Stimulated activated CD8-positive, alpha-beta memory T cell treated with anti-CD3 and anti-CD28 coated beads, Interleukin-12 subunit alpha, Interleukin-12 subunit beta, amount 100 ng/mL, for 4 hours (primary cell): Measurements from ENCODE around the gene SHB.

Experiments used
- DNase-seq: peaks from one replicate; pipeline ENCODE4 v3.0.0-alpha.2; 2020; ENCODE audit warnings: low read depth

The SHB gene, protein sequence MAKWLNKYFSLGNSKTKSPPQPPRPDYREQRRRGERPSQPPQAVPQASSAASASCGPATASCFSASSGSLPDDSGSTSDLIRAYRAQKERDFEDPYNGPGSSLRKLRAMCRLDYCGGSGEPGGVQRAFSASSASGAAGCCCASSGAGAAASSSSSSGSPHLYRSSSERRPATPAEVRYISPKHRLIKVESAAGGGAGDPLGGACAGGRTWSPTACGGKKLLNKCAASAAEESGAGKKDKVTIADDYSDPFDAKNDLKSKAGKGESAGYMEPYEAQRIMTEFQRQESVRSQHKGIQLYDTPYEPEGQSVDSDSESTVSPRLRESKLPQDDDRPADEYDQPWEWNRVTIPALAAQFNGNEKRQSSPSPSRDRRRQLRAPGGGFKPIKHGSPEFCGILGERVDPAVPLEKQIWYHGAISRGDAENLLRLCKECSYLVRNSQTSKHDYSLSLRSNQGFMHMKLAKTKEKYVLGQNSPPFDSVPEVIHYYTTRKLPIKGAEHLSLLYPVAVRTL

DNA sequence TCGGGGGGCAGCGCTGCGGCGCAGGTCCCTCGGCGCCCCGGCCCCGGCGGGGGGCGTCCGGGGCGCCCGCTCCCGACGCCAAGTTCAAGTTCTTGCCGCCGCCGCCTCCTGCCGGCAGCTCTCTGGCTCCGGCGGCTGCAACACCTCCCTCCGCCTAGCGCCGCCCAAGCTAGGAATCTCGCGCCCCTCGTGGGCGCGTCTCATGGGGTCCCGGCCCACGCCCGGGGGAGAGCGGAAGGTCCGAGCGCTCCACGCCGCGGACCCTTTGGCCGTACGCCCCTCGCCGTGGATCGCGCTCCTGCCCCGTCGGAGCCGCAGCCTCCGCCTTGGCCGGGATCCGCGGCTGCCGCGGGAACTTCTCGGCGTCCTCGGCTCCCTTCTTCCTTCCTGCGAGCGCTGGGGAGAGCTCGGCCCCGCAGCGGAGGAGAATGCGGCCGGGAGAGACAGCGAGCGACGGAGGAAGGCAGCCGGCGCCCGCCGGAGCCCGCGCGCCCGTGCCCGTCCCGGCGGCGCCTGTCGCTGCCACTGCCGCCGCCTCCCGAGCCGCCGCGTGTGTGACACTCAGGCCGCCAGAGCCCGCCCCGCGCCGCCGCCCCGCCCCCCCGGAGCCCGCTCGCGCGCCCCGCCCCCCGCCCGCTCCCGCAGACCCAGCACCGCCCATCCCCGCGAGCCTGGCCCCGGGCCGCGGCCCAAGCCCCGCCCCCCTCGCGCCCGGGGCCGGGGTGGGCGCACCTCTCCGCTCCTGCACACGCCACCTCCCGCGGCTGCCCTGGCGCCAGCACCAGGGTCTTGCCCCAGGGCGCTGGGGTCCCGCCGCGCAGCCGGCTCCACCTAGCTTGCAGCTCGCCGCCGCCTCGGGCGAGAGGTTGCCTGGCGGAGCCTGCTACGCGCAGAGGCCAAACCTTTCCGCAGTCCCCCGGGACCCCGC lies at the start of gene SHB:
TSS of gene SHB (minus strand) at position 527 of the 928 bp plus-strand sequence. CDS start 582 bp downstream, outside the sequence.
- peak; percentile 74 for DNase-seq

DNA sequence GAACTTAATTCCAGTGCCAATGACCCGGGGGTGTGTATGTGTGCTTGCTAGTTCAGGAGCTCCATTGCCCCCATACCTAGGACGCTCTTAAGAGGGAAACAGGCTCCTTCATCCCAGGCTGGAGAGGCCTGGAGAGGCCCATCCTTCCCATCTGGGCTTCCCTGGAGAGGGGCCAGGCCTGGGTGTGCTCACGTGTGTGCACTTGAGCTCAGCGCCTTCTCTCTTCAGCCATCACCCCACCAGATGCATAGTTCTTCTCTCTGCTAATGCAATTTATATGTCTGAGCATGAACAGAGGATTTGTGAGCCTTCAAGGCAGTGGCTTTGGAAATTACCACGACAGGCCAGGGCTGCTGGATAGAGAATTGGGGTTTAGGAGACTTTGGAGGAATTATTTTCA lies 48.6 kb upstream of the SHB start:
- no peak for DNase-seq

DNA sequence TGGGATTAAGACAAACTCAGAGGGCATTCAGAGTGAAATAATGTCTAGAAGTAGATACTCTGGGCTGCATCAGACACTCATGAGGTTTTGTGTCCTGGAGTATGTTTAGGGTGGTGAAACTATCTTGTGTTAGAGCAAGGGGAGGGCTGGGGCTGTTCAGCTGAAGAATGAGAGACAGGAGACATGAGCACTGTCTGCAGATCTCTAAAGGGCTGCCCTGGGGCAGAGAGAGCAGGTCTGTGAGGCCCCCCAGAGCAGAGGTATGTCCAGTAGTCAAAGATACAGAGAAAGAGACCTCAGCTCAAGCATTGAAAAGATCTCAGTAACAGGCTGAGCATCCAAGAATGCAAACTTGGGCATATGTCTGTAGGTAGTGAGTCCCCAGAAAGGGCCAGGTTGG lies 45.9 kb upstream of the SHB start:
- DNase-seq, result no peak

DNA sequence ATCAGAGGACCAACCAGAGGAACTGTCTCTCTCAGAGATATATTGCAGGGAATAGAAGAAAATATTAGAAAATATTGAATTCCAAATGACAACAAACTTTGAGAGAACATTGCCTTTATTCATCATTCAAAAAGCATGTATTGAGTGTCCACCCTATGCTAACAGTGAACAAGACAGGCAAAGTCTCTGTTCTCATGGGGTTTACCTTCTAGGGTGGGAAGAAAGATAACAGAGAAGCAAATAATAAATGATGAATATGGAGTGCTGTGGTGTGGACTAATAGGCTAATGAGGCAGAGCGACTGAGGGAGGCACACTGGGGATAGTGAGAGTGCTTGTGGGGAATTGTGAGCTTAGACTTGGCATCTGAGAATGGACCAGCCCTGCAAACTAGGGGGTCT lies 43.4 kb upstream of the SHB start:
- DNase-seq, result no peak

DNA sequence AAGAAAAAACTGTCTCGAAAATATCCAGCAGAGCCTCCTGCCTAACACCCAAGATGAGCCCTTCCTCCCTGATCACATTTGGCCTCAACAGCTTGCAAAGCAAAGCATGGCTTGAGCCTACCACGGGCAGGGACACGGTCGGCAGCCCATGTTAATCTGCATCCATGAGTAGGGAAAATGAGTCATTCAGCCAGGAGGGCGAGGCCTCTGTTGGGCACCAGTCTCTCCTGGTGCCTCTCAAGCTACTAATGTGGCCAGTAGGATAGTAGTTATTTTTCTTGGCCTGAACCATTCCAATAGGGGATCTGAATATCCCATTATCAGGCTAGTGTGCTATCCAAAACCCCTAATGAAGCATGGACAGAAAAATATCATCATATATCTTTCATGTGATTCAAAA lies 43.0 kb upstream of the SHB start:
- no peak for DNase-seq

DNA sequence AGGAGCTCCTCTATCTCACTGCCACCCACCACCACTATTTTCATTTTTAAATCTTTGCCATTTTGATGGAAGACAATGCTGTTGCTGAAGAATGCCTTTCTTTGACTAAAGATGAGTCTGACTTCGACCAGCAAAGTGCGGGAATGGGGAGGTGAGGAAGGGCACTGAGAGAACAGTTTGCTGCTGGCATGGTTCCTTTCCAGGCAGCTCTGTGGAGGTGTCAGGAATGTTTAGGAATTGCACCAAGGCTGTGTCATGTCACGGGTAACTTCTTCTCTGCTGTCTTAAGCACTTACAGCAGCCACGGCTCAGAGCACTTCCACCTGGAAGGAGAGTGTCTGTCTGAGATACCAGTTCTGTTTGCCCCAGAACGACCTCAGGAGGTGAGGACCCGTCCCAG lies 41.4 kb upstream of the SHB start:
- no peak for DNase-seq

DNA sequence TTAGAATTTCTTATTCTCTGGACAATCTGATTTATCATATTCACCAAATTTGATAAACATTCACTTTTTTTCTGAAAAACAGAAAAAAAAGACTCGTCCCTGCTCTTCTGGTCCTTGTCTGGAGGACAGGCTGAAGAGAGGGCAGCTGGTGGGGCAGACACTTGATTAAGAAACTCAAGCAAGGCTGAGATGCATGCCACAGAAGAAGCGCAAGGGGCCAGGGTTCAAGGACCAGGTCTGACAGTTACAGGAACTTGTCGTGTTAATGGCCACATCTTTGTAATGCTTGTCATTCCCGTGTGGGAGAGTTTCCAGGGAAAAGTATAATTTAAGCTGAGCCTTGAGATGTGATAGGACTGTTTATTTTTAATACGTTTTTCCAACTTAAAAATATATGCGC lies 40.6 kb upstream of the SHB start:
- no peak for DNase-seq

DNA sequence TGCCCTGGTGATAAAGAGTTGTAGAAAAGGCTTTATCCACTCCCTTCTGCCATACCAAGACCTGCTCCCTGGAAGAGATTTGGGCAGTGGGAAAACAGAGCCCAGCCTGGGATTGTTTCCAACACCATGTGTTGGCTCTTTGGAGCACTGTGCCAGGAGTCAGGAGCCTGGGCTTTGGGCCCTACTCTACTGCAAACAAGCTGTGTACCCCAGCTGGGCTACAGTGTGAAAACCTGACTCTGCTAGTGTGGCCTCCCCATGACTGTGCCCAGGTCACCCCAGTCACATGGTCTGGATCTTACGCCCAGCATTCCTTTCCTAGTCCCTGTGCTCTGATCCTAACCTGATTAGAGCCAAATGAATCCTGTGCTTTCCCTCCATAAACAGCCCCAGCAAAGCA lies 39.3 kb upstream of the SHB start:
- DNase-seq, result no peak

DNA sequence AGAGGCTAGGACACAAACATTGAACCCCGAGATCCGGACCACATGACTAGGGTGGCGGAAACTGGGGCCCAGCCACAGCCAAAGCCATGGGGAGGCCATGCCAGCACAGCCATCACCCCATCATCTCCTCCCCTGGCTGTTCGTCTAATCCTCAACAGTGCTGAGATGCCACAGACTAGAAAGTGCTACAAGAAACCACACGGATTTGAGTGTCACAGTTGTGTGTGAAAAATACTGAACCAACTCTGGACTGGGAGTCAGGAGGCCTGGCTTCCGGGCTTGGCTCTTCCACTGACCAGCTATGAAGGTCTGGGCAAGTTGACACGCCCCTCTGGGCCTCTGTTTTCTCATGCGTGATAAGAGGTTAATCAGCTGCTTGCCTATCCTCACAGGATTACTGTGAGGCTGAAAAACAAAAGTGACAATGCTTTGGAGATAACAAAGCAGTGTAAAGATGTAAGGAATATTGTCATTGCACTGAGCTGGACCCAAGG lies 38.8 kb upstream of the SHB start:
- DNase-seq, result no peak

DNA sequence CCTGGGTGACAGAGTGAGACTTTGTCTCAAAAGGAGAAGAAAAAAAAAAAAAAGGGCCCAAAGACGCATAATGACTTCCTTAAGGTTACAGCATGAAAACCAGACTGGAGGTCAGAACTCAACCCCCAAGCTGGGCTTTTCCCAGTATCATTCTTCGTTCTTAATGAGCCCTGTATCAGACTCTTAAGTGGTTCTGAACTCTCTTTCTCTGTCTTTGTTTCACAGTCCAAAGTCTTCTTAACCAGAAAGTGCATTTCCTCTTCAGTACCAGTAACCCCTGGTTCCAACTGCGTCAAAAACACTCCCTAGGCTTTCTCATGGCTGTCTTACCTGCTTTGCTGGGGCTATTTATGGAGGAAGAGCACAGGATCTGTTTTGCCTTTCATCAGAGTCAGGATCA lies 38.4 kb upstream of the SHB start:
- no peak for DNase-seq

DNA sequence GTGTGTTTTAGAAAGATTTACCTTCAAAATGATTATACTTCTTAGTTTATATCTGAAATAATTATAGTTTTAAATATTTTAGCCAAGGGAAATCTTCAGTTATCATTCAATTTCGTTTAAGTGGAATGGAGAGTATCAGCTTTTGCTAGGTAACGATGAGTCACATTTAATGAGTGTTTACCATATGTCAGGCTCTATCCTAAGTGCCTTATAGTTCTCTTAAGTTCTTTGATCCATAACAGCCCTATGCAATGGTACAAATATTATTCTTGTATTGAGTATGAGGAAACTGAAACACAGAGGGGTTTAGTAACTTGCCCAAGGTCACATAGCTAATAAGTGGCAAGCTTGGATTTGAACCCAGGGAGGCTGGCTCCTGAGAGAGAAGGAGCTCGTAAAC lies 37.5 kb upstream of the SHB start:
- DNase-seq, result no peak

DNA sequence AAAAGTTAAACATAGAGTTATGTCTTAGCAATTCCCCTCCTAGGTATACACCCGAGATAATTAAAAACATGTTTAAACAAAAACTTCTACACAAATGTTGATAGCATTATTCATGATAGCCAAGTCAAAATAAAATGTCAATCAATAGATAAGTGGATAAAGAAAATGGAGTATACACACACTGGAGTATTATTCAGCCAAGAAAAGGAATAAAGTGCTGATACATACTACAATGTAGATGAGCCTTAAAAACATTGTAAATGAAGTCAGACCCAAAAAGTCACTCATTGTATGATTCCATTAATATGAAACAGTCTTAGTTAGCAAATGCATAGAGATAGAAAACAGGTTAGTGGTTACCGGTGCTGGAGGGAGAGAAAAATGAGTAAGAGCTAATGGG lies 34.3 kb upstream of the SHB start:
- DNase-seq, result no peak

DNA sequence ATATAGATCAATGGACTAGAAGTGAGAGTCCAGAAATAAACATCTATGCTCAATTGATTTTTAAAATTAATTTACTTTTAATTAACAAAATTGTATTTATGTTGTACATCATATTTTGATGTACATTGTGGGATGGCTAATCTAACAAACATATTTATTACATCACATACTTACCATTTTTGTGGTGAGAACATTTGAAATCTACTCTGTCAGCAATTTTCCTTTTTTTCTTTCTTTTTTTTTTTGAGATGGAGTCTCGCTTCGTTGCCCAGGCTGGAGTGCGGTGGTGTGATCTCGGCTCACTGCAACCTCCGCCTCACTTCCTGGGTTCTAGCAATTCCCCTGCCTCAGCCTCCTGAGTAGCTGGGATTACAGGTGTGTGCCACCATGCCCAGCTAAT lies 32.4 kb upstream of the SHB start:
- DNase-seq, result no peak

DNA sequence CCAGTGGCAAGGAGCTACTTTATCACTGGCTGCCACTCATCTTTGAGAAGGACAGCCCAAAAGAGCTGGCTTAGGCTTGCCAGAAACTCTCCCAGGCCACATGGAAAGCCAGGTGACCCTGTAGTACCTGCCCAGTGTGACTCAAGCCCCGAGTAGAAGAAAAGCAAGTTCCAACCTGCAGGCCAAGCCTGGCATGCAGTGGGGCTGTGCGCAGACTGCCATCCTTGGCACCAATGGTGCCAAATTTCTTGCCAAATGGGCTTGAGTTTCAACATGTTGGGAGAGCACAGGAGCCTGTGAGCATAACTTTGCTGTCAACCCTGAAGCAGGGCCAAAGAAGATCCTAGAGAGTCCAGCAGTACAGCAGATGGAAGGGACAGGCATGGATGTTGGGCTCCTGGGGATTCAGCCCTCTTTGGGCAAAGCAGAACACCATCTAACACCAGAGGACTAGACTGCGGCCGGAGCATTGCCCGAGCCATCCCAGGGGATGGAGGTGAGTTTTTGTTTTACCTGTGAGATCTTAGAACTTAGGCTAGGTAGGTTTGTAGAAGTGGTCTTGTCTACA lies 27.3 kb upstream of the SHB start:
- no peak for DNase-seq

DNA sequence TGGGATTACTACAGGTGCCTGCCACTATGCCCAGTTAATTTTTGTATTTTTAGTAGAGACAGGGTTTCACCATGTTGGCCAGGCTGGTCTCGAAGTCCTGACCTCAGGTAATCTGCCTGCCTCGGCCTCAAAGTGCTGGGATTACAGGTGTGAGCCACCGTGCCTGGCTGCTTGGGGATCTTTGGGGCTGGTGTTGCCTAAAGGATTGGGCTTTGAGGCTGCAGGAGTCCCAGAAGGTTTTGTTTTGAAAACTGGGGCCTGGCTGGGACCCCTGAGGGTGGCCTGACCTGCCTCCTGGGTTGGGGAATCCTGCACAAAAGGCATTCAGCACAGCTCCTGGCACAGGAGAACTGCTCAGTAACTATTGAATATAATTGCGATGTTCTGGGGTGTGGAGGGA lies 25.1 kb upstream of the SHB start:
- no peak for DNase-seq

DNA sequence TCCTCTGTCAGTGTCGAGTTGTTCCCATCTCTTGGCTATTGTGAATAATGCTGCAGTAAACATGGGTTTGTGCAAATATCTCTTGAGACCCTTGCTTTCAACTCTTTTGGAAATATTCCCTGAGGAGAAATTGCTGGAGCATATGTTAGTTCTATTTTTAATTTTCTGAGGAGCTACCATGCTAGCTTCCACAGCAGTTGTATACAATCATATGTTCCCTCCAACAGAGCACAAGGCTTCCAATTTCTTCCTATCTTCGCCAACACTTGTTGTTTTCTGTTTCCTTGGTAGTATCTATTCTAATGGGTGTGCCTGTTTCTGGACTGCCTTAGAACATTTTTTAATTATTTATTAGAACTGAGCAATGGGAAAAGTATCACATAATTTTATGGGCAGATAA lies 23.6 kb upstream of the SHB start:
- DNase-seq, result no peak

DNA sequence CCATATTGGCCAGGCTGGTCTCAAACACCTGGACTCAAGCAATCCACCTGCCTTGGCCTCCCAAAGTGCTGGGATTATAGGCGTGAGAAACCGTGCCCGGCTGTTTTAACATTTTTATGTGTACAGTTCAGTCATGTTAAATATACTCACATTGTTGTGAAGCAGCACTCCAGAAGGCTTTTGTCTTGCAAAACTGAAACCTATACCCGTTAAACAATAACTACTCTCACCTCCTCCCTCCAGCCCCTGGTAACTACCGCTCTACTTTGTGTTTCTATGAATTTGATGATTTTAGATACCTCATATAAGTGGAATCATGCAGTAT lies 23.1 kb upstream of the SHB start:
- no peak for DNase-seq

DNA sequence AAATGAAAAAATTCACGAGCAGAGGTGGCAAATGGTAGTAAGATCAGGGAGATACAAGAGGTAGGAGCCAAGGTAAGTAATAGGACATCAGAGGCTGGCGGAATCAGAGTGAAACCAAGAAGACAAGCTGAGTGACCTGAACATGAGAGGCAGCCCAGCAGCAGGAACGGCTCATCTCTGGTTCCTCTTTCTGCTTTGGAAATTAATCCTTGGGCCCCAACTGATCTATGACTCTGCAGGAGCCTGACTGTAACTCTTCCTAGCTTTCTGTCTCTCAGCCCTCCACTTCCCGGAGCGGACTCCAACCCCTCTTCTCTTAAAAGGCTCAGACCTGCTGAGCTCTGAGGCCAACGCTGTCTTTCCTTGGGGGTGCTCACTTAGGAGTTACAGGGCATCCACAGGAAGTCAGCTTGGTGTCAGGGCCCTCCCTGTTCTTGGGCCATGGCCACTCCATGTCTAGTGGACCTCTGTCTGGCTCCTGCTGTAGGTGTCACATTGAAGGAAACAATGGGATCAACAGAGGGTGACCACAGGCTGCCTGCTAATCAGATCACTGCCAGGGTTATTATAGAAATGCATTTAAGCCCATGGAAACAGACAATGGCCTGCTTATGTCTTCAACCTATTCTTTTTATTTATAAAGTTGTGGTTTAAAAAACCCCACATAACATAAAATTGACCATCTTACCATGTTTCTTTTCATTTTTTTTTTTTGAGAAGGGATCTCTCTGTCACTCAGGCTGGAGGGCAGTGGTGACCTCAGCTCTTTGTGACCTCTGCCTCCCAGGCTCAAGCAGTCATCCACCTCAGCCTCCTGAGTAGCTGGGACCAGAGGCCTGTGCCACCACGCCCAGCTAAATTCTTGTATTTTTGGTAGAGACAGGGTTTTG lies 22.5 kb upstream of the SHB start:
- DNase-seq, result no peak

DNA sequence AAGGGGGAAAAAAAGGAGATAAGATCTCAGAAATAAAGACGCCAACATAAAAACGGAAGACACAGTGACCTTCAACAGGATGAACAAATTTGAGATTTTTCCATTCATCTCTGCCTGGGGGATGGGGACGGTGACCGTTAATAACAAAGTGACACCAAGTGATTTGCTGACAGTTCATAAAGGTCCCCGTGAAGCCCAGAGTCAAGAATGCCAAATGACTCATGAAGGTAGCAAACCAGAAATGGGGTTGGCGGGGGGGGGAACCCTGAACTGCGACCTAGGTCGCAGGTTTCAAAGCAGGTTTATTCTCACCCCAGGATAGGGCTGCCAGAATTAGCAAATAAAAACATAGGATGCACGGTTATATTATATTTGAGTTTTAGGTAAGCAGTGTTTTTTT lies 21.1 kb upstream of the SHB start:
- DNase-seq, result no peak

DNA sequence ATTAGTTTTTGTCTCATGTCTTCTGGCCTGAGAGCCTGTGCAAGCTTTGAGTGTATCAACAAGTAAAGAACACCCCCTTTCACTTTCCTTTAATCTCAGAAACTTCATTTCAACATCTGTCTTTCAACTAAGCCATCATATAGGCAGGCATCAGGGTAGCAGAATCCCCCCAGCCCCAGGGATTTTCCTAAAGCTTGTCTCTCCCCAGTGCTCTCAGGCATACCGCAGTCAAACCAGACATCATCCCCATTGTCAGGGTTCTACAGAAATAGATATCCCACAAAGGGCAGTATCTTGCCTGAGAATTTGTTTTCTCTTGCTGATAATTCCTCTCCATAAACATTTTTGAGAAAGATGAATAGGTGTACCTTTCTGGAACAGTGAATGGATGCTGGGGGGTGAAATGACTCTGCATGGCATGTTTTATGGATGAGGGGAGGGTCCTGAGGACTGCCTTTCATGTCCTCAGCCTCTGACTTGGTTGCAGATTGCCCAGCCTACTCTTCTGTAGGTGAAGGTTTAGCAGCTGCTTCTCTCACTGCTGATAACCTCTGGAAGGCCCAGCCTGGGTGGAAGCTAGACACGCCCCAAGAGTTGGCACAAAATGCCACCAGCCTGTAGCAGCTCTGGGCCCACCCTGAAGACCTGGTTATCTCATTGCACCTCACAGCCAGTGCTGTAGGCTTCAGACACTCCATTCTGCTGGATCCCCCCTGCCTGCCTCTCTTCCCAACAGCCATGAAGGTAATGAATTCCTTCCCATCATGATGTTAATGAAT lies 20.5 kb upstream of the SHB start:
- DNase-seq, result no peak
